GDM1 (cell line): Measurements from ENCODE around the gene GLIS1.
A peak's percentile ranks its signal among the peaks of the same experiment; 100 is the strongest.

ENCODE experiments used
- DNase-seq: peaks from one replicate; lab custom pipeline; 2025; lab: John Stamatoyannopoulos, UW

Gene GLIS1

GRCh38 chr1:53693773-53694717 lies 44.9 kb downstream of the GLIS1 start:
- DNase-seq: no peak

GRCh38 chr1:53693339-53693738 lies 45.6 kb downstream of the GLIS1 start:
- no peak for DNase-seq

GRCh38 chr1:53691326-53691725 lies 47.6 kb downstream of the GLIS1 start:
- DNase-seq: no peak

- no peak for DNase-seq
Measured at GRCh38 chr1:53690411-53690810, 48.6 kb downstream of the GLIS1 start.

GRCh38 chr1:53689736-53690326 lies 49.1 kb downstream of the GLIS1 start:
- no peak for DNase-seq

GRCh38 chr1:53689223-53689622 lies 49.7 kb downstream of the GLIS1 start:
- no peak for DNase-seq

GRCh38 chr1:53688381-53689102 lies 50.4 kb downstream of the GLIS1 start:
- DNase-seq: no peak

- DNase-seq: no peak
Measured at GRCh38 chr1:53687901-53688300, 51.1 kb downstream of the GLIS1 start.

GRCh38 chr1:53687426-53687825 lies 51.5 kb downstream of the GLIS1 start:
- DNase-seq: no peak

- no peak for DNase-seq
Measured at GRCh38 chr1:53686965-53687267, 52.0 kb downstream of the GLIS1 start.

GRCh38 chr1:53686091-53686964 lies 52.6 kb downstream of the GLIS1 start:
- no peak for DNase-seq

- DNase-seq: no peak
Measured at GRCh38 chr1:53685272-53686051, 53.5 kb downstream of the GLIS1 start.

GRCh38 chr1:53684741-53685140 lies 54.2 kb downstream of the GLIS1 start:
- DNase-seq: no peak

GRCh38 chr1:53683986-53684740 lies 54.8 kb downstream of the GLIS1 start:
- no peak for DNase-seq

GRCh38 chr1:53682881-53683280 lies 56.1 kb downstream of the GLIS1 start:
- DNase-seq: no peak

- peak; percentile 55 for DNase-seq
Measured at GRCh38 chr1:53681977-53682685, 56.8 kb downstream of the GLIS1 start.

GRCh38 chr1:53681351-53681976 lies 57.5 kb downstream of the GLIS1 start:
- no peak for DNase-seq

GRCh38 chr1:53680868-53681267 lies 58.1 kb downstream of the GLIS1 start:
- DNase-seq: no peak
